ENCODE data around the gene PARS2. TPM values are rescaled to one million over a fixed set of nuclear protein-coding genes. Genes with fewer than 3 reads are reported as not detected.
A peak's percentile ranks its signal among the peaks of the same experiment; 100 is the strongest.

The PARS2 gene
- total RNA-seq, 1 donor: 5.6 TPM

GRCh38 chr1:54736685-54737084 is 27.6 kb downstream of the PARS2 start:
- no peak overlapping the region for H3K4me3 ChIP-seq (ENCODE audit: low read depth, low read length)
- TF ChIP-seq, protein P1, sequence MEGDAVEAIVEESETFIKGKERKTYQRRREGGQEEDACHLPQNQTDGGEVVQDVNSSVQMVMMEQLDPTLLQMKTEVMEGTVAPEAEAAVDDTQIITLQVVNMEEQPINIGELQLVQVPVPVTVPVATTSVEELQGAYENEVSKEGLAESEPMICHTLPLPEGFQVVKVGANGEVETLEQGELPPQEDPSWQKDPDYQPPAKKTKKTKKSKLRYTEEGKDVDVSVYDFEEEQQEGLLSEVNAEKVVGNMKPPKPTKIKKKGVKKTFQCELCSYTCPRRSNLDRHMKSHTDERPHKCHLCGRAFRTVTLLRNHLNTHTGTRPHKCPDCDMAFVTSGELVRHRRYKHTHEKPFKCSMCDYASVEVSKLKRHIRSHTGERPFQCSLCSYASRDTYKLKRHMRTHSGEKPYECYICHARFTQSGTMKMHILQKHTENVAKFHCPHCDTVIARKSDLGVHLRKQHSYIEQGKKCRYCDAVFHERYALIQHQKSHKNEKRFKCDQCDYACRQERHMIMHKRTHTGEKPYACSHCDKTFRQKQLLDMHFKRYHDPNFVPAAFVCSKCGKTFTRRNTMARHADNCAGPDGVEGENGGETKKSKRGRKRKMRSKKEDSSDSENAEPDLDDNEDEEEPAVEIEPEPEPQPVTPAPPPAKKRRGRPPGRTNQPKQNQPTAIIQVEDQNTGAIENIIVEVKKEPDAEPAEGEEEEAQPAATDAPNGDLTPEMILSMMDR (IDR thresholded peaks at IDR 0.05; ENCODE audit: insufficient read depth, low read depth, low read length): no peak
- DNase-seq (ENCODE audit: low read depth): no peak

GRCh38 chr1:54728027-54728426 is 36.3 kb downstream of the PARS2 start:
- TF ChIP-seq, protein P1 (IDR thresholded peaks at IDR 0.05; ENCODE audit: insufficient read depth, low read depth, low read length): no peak
- DNase-seq (ENCODE audit: low read depth): peak; percentile 7
- no peak overlapping the region for H3K4me3 ChIP-seq (ENCODE audit: low read depth, low read length)

DNA sequence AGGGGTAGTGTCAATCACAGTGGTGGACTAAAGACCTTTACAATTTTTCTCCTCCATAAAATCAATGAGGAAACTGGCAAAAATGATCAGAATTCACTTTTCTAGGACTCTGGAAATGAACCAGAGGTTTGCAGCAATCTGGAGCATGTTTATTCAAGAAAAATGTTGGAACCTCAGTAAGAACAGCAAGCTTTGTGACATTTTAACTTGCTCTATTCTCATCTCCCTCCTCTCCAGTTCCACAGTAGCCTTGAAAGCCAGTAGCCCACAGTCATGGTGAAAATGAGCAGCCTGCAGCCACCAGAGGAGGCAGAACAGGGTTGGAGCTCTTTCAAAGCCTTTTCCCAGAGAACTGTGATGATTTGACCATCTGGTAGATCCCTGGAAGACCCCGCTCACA is 39.6 kb downstream of the PARS2 start:
- no peak for DNase-seq (ENCODE audit: low read depth)
- no peak overlapping the region for H3K4me3 ChIP-seq (ENCODE audit: low read depth, low read length)
- TF ChIP-seq, protein P1 (IDR thresholded peaks at IDR 0.05; ENCODE audit: insufficient read depth, low read depth, low read length): no peak

GRCh38 chr1:54723985-54724384 is 40.3 kb downstream of the PARS2 start:
- TF ChIP-seq, protein P1 (IDR thresholded peaks at IDR 0.05; ENCODE audit: insufficient read depth, low read depth, low read length): no peak
- no peak overlapping the region for H3K4me3 ChIP-seq (ENCODE audit: low read depth, low read length)
- DNase-seq (ENCODE audit: low read depth): no peak

DNA sequence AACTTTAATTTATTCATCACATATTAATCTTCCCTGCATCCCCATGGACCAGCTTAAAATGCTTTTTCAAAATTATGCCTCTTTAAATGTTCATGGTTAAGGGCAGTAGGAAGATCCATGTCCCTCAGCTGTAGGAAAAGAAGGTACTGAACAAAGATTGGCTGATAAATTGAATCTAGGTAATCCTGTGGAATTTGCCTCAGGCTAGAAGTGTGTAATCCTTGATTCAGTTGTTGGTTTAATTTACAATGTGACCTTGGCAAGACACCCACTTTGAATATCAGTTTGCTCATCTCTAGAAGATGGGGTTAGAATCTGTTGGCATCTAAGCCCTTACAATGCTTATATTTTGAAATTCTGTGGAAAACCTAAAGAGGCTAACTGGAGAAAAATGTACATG is 42.6 kb downstream of the PARS2 start:
- no peak for DNase-seq (ENCODE audit: low read depth)
- TF ChIP-seq, protein P1 (IDR thresholded peaks at IDR 0.05; ENCODE audit: insufficient read depth, low read depth, low read length): no peak

GRCh38 chr1:54716299-54717047 is 47.9 kb downstream of the PARS2 start:
- peak overlapping the region; percentile 92 for H3K4me3 ChIP-seq (ENCODE audit: low read depth, low read length)
- no peak for DNase-seq (ENCODE audit: low read depth)
- TF ChIP-seq, protein P1 (IDR thresholded peaks at IDR 0.05; ENCODE audit: insufficient read depth, low read depth, low read length): no peak

More for the DNA sequence above, 42.6 kb downstream of the PARS2 start:
- no peak overlapping the region for H3K4me3 ChIP-seq (ENCODE audit: low read depth, low read length)

Data from fibroblast of villous mesenchyme (primary cell).